Erythroblast (primary cell): ENCODE measurements around the gene CCDC192.

Experiments used
- DNase-seq, 2 experiments: peaks; one replicate each; lab custom pipeline; 2025; lab: John Stamatoyannopoulos, UW
- GATA1 ChIP-seq: IDR thresholded peaks from 2 replicates; pipeline ENCODE4 v1.6.1; 2011; ENCODE audit warnings: low read depth, mild to moderate bottlenecking, control low read depth, low read length, moderate library complexity
- POLR2A ChIP-seq: IDR thresholded peaks from 2 replicates; pipeline ENCODE4 v1.6.1; 2011; ENCODE audit warnings: mild to moderate bottlenecking, low read length

CCDC192 gene

DNA sequence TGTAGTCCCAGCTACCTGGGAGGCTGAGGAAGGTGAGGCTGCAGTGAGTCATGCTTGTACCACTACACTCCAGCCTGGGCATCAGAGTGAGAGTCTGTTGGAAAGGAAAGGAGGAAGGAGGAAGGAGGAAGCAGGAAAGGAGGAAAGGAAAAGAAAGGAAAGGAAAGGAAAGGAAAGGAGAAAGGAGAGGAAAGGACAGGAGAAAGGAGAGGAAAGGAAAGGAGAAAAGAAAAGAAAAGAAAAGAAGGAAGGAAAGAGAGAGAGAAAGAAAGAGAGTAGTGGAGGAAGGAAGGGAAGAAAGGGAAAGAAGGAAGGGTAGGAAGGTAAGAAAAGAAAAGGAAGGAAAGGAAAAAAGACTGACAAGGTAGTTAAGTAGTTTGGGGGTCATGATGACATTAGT lies 217.7 kb downstream of the CCDC192 start:
- TF ChIP-seq GATA1 (no peak), POLR2A (no peak)
- no peak for DNase-seq

DNA sequence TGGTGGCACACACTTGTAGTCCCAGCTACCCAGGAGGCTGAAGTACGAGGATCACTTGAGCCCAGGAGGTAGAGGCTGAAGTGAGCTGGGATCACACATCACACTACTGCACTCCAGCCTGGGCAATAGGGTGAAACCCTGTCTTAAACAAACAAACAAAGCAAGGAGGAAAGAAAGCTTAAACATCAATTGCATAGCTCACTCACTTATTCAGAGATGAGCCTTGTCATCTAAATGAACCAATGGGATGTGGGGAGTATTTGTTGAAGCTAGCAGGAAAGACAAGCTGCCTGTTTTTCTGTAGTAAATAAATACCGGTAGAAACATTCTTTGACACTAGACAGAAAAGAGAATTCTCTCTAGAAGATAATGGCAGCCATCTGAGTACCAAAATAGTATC lies 219.4 kb downstream of the CCDC192 start:
- TF ChIP-seq GATA1 (no peak), POLR2A (no peak)
- DNase-seq, result no peak

DNA sequence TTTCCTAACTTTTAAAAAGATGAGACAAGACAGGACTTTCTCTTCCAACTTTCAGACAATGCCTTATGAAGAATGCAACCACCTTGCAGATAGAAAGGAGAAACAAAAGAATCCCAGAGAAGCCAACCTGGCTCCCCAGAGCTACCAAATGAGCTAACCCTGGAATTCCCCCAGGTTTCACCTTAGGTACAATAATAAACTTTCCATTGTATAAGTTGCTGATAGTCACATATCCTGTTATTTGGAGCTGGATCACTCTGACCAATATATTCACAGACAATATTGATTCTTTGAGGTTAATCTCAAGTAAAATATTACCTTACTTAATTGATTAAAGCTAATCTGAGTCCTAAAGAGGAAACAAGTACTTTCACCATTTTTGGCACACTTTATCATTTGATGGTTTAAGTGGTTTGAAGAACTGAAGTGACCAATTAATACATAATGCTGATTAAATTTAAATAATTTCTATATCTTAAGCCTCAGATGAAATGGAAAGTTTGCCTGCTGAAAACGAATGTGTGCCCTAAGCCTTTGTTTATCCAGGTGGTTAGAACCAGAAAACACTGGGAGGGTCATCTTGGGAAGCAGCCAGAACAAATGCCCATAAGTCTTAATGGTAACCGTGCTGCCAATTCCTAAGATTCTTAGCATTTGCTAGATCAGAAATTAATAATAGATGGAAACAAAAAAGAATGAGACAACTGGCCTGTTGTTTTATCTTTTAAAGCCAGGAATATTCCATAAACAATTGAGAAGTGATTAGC lies 220.8 kb downstream of the CCDC192 start:
- TF ChIP-seq GATA1 (no peak), POLR2A (no peak)
- DNase-seq, result no peak

GRCh38 chr5:127924606-127925005 lies 221.4 kb downstream of the CCDC192 start:
- no peak for DNase-seq

GRCh38 chr5:127925916-127926315 lies 222.7 kb downstream of the CCDC192 start:
- DNase-seq, result no peak
- TF ChIP-seq GATA1 (no peak), POLR2A (no peak)

More at GRCh38 chr5:127924606-127925005, 221.4 kb downstream of the CCDC192 start:
- TF ChIP-seq GATA1, result no peak
- no peak for TF ChIP-seq POLR2A

DNA sequence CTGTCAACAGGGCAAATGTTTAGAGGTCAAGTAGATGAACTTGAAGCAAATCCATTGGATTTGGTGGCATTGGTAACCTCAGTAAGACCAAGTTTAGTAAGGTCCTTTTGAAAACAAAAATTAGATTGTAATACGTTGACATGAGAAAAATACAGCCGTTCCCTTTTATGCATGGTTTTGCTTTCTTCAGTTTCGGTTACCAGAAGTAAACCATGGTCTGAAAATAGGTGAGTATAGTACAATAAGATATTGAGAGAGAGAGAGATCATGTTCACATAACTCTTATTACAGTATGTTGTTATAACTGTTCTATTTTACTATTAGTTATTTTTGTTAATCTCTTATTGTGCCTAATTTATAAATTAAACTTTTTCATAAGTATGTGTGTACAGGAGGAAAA lies 223.8 kb downstream of the CCDC192 start:
- no peak for DNase-seq
- TF ChIP-seq GATA1 (no peak), POLR2A (no peak)

DNA sequence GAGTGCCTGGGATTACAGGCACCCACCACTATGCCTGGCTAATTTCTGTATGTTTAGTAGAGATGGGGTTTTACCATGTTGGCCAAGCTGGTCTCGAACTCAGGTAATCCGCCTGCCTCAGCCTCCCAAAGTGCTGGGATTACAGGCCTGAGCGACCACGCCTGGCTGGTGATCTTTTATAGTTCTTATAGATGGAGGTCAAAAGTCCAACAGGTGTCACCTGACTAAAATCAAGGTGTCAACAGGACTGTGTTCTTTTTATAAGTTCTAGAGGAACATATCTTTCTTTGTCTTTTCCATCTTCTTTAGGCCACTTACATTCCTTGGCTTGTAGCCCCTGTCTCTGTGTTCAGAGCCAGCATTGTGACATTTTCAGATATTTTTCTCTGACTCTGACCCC lies 224.9 kb downstream of the CCDC192 start:
- DNase-seq, result no peak
- TF ChIP-seq POLR2A (no peak), GATA1 (no peak)

DNA sequence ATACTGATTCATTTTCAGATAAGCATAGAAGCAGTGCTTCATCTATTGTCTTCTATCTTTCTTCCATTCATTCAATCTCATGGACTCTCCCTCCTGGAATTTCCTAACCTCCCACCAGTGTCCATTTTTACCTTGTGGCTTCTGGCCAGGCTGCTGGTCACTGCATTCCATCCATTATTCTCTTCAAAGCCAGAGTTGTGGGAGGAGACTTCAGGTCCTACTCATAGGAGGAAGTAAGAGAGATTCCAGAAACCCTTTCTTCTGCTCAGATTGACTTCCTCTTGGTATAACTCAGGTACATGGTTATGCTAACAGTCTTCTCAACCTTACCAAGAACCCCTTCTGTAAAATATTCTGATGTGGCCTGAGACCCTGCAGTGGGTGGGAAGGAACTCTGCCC lies 227.1 kb downstream of the CCDC192 start:
- TF ChIP-seq GATA1 (no peak), POLR2A (no peak)
- no peak for DNase-seq

DNA sequence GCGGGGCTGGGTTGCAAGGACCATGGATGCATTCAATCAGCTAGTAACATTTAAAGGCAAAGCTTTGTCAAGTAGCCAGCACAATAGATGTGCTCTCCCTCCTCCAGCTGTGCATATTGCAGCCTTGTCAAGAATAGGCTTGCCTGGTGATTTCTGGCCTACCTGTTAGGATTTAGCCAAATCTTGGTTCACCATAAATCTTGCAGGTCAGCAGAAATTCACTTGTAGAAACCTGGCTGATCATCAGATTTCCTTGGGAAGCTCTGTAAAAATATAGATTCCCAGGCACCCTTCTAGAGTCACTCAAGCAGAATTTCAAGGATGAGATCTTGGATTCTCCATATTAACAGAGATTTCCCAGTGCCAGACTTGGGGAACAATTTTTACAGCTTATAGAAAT lies 228.2 kb downstream of the CCDC192 start:
- TF ChIP-seq GATA1, result no peak
- no peak for TF ChIP-seq POLR2A

GRCh38 chr5:127933348-127933747 lies 230.2 kb downstream of the CCDC192 start:
- DNase-seq, result no peak
- TF ChIP-seq POLR2A (no peak), GATA1 (no peak)

More for the DNA sequence above, 228.2 kb downstream of the CCDC192 start:
- DNase-seq, result no peak

DNA sequence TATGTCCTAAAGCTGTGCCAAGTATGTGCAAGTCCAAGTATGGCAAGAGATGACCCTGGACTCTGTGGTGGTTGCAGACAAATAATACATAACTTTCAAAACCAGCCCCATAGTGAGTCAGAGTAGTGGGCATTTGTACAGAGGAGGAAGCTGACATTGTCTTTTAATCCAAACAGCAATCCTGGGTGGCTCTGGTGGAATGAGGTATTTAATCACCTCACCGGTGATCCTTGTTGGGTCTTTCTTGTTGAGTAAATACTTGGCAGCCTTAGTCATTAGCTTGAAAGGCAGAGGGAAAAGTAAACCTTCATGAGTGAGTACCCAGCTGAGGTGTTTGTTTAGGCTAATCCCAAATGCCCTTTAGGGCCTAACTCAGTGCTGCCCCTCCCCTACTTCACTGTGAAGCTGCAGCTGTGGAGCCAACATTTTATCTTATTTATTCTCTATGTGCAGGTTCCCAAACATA lies 231.6 kb downstream of the CCDC192 start:
- TF ChIP-seq GATA1, result no peak
- DNase-seq, result no peak

- DNase-seq, result no peak
- TF ChIP-seq POLR2A, result no peak
Observed at GRCh38 chr5:127935398-127935797, 232.2 kb downstream of the CCDC192 start.

- TF ChIP-seq POLR2A (no peak), GATA1 (no peak)
- DNase-seq, result no peak
Observed at GRCh38 chr5:127936439-127936972, 233.3 kb downstream of the CCDC192 start.

GRCh38 chr5:127938746-127939145 lies 235.6 kb downstream of the CCDC192 start:
- no peak for TF ChIP-seq POLR2A
- no peak for TF ChIP-seq GATA1
- DNase-seq, result no peak

DNA sequence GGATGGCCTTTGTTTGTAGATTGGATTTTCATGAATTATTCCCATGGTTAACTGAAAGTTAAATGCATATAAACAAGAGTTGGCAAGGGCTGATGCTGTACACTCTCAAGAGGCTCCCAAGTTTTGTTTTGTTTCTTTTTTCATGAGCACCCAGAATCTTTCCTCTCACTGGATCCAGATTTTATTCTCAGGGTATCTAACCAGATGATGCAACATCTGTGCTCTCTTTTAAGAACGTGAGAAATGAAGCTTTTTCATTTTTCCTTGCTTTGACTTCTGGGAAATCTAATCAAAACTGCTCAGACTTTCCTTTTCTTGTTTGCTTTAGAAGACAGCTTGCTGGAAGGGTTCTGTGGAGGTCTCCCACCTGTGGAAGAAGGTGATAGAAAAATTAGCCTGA lies 237.7 kb downstream of the CCDC192 start:
- DNase-seq, result no peak
- TF ChIP-seq GATA1, result no peak
